ENCODE data around the gene ZNF473. TPM values are rescaled to one million over a fixed set of nuclear protein-coding genes. Genes with fewer than 3 reads are reported as not detected.
A peak's percentile ranks its signal among the peaks of the same experiment; 100 is the strongest.

ZNF473 gene
- total and polyA plus RNA-seq, 4 donors: 0.75 to 9.5 (median 5.1) TPM

DNA sequence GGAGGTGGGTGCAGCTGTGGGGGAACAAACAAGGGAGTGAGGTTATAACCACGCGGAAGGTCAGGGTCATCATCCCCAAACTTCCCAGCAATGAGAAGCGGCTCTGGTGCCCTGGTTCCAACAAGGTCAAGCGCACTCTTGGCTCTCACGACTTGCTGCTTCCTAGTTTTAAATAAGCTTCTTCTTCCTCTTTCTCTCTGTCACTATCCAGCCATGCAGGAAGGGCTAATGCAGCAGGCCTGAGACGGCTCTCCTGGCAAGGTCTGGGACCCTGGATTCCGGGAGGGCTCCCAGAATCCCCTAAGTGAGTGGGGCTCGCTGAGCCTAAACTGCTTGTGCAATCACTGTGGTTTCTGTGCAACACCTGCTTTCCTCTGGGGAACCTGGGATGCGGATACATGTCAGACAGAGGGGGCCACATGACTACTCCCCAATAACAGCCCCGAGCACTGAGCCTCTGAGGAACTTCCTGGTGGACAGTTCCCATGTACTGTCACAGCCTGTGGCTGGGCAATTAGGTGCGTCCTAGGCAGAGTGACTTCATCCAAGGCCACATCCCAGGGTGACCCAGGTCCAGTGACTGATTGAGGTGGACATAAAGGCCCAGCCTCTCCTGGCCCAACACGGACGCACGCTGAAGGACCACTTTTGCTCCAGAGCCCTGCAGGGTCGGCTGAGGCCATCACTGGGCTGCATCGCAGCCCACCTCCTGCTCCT is 24.8 kb upstream of the ZNF473 start:
- H3K4me3 ChIP-seq (ENCODE audit: low read length in 2 of 2): no peak overlapping the region
- 91% methylated on average over 16 of the region's 16 CpGs for WGBS, 2 donors
- intact Hi-C loops (cut with DNase I): no loop called here
- ATAC-seq (ENCODE audit: low FRiP score) (no peak), DNase-seq (no peak)
- no peaks in the 10 kb centered on the region for H3K4me1 ChIP-seq (ENCODE audit: control insufficient read depth in 1 of 2, insufficient read depth in 2 of 2, low read length in 2 of 2)
- H3K9me3 ChIP-seq (ENCODE audit: control insufficient read depth, low read length): no peaks in the 10 kb centered on the region
- peaks cover 0 to 7% of the 10 kb centered on the region in 2 donors for H3K36me3 ChIP-seq (ENCODE audit: control insufficient read depth in 1 of 2, insufficient read depth in 2 of 2, low read length in 1 of 2)
- H3K27ac ChIP-seq (ENCODE audit: low read depth in 1 of 2, low read length in 2 of 2): no peak overlapping the region
- no peaks in the 10 kb centered on the region for H3K27me3 ChIP-seq (ENCODE audit: control insufficient read depth in 1 of 2, insufficient read depth in 2 of 2, low read length in 1 of 2)

GRCh38 chr19:50001775-50002174 is 24.0 kb upstream of the ZNF473 start:
- no peak overlapping the region for H3K4me3 ChIP-seq (ENCODE audit: low read length in 2 of 2)
- peaks cover 0 to 7% of the 10 kb centered on the region in 2 donors for H3K36me3 ChIP-seq (ENCODE audit: control insufficient read depth in 1 of 2, insufficient read depth in 2 of 2, low read length in 1 of 2)
- H3K9me3 ChIP-seq (ENCODE audit: control insufficient read depth, low read length): no peaks in the 10 kb centered on the region
- intact Hi-C loops (cut with DNase I): no loop called here
- no peaks in the 10 kb centered on the region for H3K4me1 ChIP-seq (ENCODE audit: control insufficient read depth in 1 of 2, insufficient read depth in 2 of 2, low read length in 2 of 2)
- DNase-seq (no peak), ATAC-seq (ENCODE audit: low FRiP score) (no peak)
- 93 to 95% methylated on average over 8 of the region's 8 CpGs for WGBS, 2 donors
- no peaks in the 10 kb centered on the region for H3K27me3 ChIP-seq (ENCODE audit: control insufficient read depth in 1 of 2, insufficient read depth in 2 of 2, low read length in 1 of 2)
- no peak overlapping the region for H3K27ac ChIP-seq (ENCODE audit: low read depth in 1 of 2, low read length in 2 of 2)

DNA sequence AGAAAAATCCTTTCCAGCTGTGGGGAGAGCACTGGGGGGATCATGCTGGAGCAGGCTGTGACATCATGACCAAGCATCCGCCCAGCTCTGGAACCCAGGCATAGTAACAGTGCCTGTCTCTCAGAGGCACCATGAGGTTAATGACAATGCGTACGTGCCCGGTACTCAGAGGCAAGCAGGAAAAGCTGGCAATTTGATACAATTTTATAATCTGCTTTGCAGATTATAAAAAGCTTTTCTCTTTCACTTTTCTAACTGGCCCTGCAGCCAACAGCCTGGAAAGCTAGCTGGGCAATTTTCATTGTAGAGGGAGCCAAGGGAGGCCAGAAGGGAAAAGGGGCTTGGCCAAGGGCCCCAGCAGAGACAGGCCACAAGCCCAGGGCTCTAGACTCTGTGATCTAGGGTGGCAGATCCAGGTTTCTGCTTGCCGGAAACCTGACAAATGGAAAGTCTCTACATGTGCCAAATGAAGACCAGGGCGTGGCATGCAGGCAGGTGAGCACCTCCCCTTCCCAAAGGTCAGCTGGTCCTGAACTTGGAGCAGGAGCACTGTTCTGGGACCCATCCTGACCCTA is 23.3 kb upstream of the ZNF473 start:
- H3K9me3 ChIP-seq (ENCODE audit: control insufficient read depth, low read length): no peaks in the 10 kb centered on the region
- 11 to 28% methylated on average over 6 of the region's 6 CpGs for WGBS, 2 donors
- no peaks in the 10 kb centered on the region for H3K27me3 ChIP-seq (ENCODE audit: control insufficient read depth in 1 of 2, insufficient read depth in 2 of 2, low read length in 1 of 2)
- DNase-seq (no peak), ATAC-seq (ENCODE audit: low FRiP score) (peak; percentile 63)
- peaks cover 0 to 12% of the 10 kb centered on the region in 2 donors for H3K36me3 ChIP-seq (ENCODE audit: control insufficient read depth in 1 of 2, insufficient read depth in 2 of 2, low read length in 1 of 2)
- H3K27ac ChIP-seq (ENCODE audit: low read depth in 1 of 2, low read length in 2 of 2): peak overlapping the region in 1 of 2 donors; percentile 29
- no peak overlapping the region for H3K4me3 ChIP-seq (ENCODE audit: low read length in 2 of 2)
- intact Hi-C loops (cut with DNase I): no loop called here
- no peaks in the 10 kb centered on the region for H3K4me1 ChIP-seq (ENCODE audit: control insufficient read depth in 1 of 2, insufficient read depth in 2 of 2, low read length in 2 of 2)

DNA sequence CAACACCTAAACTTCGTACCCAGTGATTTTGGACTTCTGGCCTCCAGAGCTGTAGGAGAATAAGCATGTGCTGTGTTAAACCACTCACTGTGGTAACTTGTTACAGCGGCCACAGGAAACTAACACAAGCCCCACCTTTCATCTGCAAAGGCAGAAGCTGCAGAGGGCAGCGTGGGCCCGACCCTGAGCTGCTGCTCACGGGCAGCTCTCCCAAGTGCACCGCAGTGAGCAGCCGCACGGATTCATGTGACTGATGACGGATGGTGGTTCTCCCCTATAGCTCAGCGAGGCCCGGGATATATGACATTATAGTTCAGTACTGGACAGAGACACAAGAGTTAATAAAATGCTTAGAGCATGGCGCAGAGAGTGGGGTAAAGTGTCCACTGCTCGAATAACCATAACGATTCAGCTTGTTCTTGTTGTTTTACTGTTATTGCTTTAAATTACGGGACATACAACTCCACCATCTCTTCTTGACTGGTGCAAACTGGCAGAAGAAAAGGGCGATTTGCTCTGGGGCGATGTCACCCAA is 22.5 kb upstream of the ZNF473 start:
- Histone ChIP-seq H3K27ac (ENCODE audit: low read depth in 1 of 2, low read length in 2 of 2) (peak overlapping the region in 1 of 2 donors; percentile 62), H3K27me3 (ENCODE audit: control insufficient read depth in 1 of 2, insufficient read depth in 2 of 2, low read length in 1 of 2) (no peaks in the 10 kb centered on the region), H3K36me3 (ENCODE audit: control insufficient read depth in 1 of 2, insufficient read depth in 2 of 2, low read length in 1 of 2) (peaks cover 0 to 13% of the 10 kb centered on the region in 2 donors), H3K4me1 (ENCODE audit: control insufficient read depth in 1 of 2, insufficient read depth in 2 of 2, low read length in 2 of 2) (no peaks in the 10 kb centered on the region), H3K9me3 (ENCODE audit: control insufficient read depth, low read length) (no peaks in the 10 kb centered on the region), H3K4me3 (ENCODE audit: low read length in 2 of 2) (no peak overlapping the region)
- WGBS, 2 donors: 72 to 78% methylated on average over 17 of the region's 17 CpGs
- intact Hi-C loops (cut with DNase I): no loop called here
- DNase-seq: no peak
- ATAC-seq (ENCODE audit: low FRiP score): no peak

DNA sequence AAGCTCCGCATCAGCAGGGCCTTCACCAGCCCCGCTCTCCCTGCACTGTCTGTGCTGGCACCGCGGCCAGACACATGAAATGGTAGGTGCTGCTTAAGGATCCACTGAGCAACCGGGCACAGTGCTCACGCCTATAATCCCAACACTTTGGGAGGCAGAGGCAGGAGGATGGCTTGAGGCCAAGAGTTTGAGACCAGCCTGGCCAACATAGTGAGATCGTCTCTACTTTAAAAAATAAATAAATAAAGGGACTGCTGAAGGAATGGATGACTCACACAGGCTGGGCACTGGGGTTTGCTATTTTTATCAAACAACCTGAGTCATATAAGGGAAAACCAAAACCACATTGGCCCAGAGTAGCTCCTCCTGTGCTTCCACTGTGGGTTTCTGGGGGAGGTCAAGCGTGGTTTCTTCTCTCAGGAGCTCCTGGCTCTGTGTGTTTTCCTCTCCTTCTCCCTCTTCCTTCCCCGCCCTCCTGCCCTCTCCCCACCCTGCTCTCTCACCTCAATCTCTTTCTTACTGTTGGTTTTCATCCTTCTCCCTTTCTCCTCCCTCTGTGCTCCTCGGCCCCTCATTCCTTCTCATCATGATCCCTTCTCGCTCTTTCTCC is 21.9 kb upstream of the ZNF473 start:
- H3K4me1 ChIP-seq (ENCODE audit: control insufficient read depth in 1 of 2, insufficient read depth in 2 of 2, low read length in 2 of 2): no peaks in the 10 kb centered on the region
- no peaks in the 10 kb centered on the region for H3K27me3 ChIP-seq (ENCODE audit: control insufficient read depth in 1 of 2, insufficient read depth in 2 of 2, low read length in 1 of 2)
- peak overlapping the region in 1 of 2 donors; percentile 96 for H3K27ac ChIP-seq (ENCODE audit: low read depth in 1 of 2, low read length in 2 of 2)
- 41 to 43% methylated on average over 10 to 11 of the region's 11 CpGs for WGBS, 2 donors
- intact Hi-C loops (cut with DNase I): loop anchor here in 1 of 2 donors (1.0 kb wide), 1 partner anchor 21 kb away; the partner anchor contains the start of gene VRK3
- peaks cover 0 to 13% of the 10 kb centered on the region in 2 donors for H3K36me3 ChIP-seq (ENCODE audit: control insufficient read depth in 1 of 2, insufficient read depth in 2 of 2, low read length in 1 of 2)
- H3K9me3 ChIP-seq (ENCODE audit: control insufficient read depth, low read length): no peaks in the 10 kb centered on the region
- H3K4me3 ChIP-seq (ENCODE audit: low read length in 2 of 2): no peak overlapping the region
- ATAC-seq (ENCODE audit: low FRiP score) (peak; percentile 88), DNase-seq (peak in 1 of 2 donors; percentile 85)

- no peak for DNase-seq
- Histone ChIP-seq H3K36me3 (ENCODE audit: control insufficient read depth in 1 of 2, insufficient read depth in 2 of 2, low read length in 1 of 2) (peaks cover 0 to 9% of the 10 kb centered on the region in 2 donors), H3K27me3 (ENCODE audit: control insufficient read depth in 1 of 2, insufficient read depth in 2 of 2, low read length in 1 of 2) (no peaks in the 10 kb centered on the region), H3K4me1 (ENCODE audit: control insufficient read depth in 1 of 2, insufficient read depth in 2 of 2, low read length in 2 of 2) (no peaks in the 10 kb centered on the region), H3K4me3 (ENCODE audit: low read length in 2 of 2) (no peak overlapping the region), H3K9me3 (ENCODE audit: control insufficient read depth, low read length) (no peaks in the 10 kb centered on the region), H3K27ac (ENCODE audit: low read depth in 1 of 2, low read length in 2 of 2) (peak overlapping the region in 1 of 2 donors; percentile 7)
- WGBS, 2 donors: 97 to 98% methylated on average over 12 of the region's 12 CpGs
- intact Hi-C loops (cut with DNase I): loop anchor here in 1 of 2 donors (1.0 kb wide), 1 partner anchor 16 kb away; no protein-coding TSS in a partner anchor
- ATAC-seq (ENCODE audit: low FRiP score): no peak
These were observed 20.4 kb upstream of the ZNF473 start for GRCh38 chr19:50005428-50005827.

- Histone ChIP-seq H3K27me3 (ENCODE audit: control insufficient read depth in 1 of 2, insufficient read depth in 2 of 2, low read length in 1 of 2) (no peaks in the 10 kb centered on the region), H3K4me3 (ENCODE audit: low read length in 2 of 2) (no peak overlapping the region), H3K9me3 (ENCODE audit: control insufficient read depth, low read length) (no peaks in the 10 kb centered on the region), H3K4me1 (ENCODE audit: control insufficient read depth in 1 of 2, insufficient read depth in 2 of 2, low read length in 2 of 2) (no peaks in the 10 kb centered on the region), H3K36me3 (ENCODE audit: control insufficient read depth in 1 of 2, insufficient read depth in 2 of 2, low read length in 1 of 2) (peaks cover 0 to 6% of the 10 kb centered on the region in 2 donors), H3K27ac (ENCODE audit: low read depth in 1 of 2, low read length in 2 of 2) (no peak overlapping the region)
- WGBS, 2 donors: 94% methylated on average over 10 of the region's 10 CpGs
- intact Hi-C loops (cut with DNase I): no loop called here
- ATAC-seq (ENCODE audit: low FRiP score) (no peak), DNase-seq (no peak)
These were observed 18.6 kb upstream of the ZNF473 start for GRCh38 chr19:50007170-50007569.

DNA sequence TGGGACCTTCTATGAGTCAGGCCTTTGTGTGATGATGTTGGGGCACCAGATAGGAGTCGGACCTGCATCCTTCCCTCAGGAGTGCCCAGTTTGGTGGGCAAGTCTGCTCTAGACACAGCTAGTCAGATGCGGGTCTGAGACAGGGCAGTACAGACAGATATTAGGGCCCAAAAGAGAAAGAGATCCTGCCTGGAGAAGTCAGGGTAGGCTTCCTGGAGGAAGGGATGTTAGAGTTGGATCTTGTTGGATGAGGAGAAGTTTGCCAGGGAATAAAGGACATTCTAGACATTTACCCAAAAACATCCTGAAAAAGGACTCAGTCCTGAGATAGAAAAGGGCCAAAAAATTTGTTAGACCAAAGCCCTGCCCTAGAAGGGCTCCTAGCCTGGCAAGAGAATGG is 17.9 kb upstream of the ZNF473 start:
- Histone ChIP-seq H3K36me3 (ENCODE audit: control insufficient read depth in 1 of 2, insufficient read depth in 2 of 2, low read length in 1 of 2) (peaks cover 0 to 6% of the 10 kb centered on the region in 2 donors), H3K27me3 (ENCODE audit: control insufficient read depth in 1 of 2, insufficient read depth in 2 of 2, low read length in 1 of 2) (no peaks in the 10 kb centered on the region)
- ATAC-seq (ENCODE audit: low FRiP score): no peak

More for the DNA sequence above, 17.9 kb upstream of the ZNF473 start:
- Histone ChIP-seq H3K4me3 (ENCODE audit: low read length in 2 of 2) (no peak overlapping the region), H3K27ac (ENCODE audit: low read depth in 1 of 2, low read length in 2 of 2) (no peak overlapping the region), H3K9me3 (ENCODE audit: control insufficient read depth, low read length) (no peaks in the 10 kb centered on the region), H3K4me1 (ENCODE audit: control insufficient read depth in 1 of 2, insufficient read depth in 2 of 2, low read length in 2 of 2) (no peaks in the 10 kb centered on the region)
- intact Hi-C loops (cut with DNase I): no loop called here
- DNase-seq: no peak
- 92 to 95% methylated on average over 2 of the region's 2 CpGs for WGBS, 2 donors
